OCI-LY7 (cell line): ENCODE measurements around the gene PLOD1.

ENCODE experiments used
- EZH2phosphoT487 ChIP-seq: fragments of 200-600 bp; sonication (generic); IDR thresholded peaks from 2 replicates; pipeline ENCODE4 v1.6.1; 2018; ENCODE audit warnings: low read depth, borderline replicate concordance, mild to moderate bottlenecking, mixed run types, antibody characterized with exemption, low read length, moderate library complexity, mixed read lengths
- TF ChIP-seq, protein P1 (sequence below): fragments of 200-600 bp; sonication (generic); conservative IDR thresholded peaks from 2 replicates; pipeline ENCODE4 v1.5.1; 2014; ENCODE audit warnings: mild to moderate bottlenecking, antibody characterized with exemption, low read length, moderate library complexity, mixed read lengths

DNA sequence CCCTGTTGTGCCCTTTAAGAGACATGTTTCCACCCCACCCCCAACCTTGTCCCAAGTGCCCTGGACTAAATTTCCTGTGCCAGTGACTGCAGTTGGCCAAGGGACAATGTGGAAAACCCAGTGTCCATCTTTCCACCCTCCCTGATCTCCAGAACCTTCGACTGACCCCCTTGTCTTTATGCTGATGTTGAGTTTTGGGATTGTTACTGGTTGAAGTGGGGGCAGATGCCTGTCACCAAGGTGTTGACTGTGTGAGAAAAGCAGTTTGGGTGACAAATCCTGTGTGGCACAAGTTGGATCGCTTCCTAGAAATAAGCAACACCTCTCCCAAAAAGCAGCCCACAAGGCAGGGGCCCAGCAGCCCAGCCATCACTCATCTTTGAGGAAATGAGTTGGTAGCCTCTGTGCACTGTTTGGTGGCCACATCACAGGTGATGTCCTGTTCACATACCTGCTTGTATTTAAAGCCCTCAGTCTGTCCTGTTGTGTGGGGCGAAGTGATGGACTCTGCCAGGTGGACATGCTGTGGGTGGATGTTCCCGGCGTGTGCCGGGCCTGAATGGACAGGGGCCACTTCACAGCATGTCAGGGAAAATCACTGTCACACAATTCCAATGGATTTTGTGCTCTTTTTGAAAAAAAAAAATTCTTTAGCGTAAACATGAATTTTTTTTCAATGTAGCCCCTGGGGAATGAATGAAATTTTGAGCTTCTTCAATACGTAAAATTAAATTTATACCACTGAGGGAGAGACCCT lies 78.2 kb downstream of the PLOD1 start:
- TF ChIP-seq, protein P1, sequence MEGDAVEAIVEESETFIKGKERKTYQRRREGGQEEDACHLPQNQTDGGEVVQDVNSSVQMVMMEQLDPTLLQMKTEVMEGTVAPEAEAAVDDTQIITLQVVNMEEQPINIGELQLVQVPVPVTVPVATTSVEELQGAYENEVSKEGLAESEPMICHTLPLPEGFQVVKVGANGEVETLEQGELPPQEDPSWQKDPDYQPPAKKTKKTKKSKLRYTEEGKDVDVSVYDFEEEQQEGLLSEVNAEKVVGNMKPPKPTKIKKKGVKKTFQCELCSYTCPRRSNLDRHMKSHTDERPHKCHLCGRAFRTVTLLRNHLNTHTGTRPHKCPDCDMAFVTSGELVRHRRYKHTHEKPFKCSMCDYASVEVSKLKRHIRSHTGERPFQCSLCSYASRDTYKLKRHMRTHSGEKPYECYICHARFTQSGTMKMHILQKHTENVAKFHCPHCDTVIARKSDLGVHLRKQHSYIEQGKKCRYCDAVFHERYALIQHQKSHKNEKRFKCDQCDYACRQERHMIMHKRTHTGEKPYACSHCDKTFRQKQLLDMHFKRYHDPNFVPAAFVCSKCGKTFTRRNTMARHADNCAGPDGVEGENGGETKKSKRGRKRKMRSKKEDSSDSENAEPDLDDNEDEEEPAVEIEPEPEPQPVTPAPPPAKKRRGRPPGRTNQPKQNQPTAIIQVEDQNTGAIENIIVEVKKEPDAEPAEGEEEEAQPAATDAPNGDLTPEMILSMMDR = no peak
- TF ChIP-seq EZH2phosphoT487 = no peak
